ENCODE data around the gene HDGF.
A peak's percentile ranks its signal among the peaks of the same experiment; 100 is the strongest.

HDGF gene

GRCh38 chr1:156725683-156726280 lies 25.7 kb downstream of the HDGF start:
- DNase-seq (ENCODE audit: low spot score), result peak; percentile 89

- DNase-seq (ENCODE audit: low spot score), result no peak
These were observed 29.9 kb downstream of the HDGF start for GRCh38 chr1:156721535-156721934.

GRCh38 chr1:156721131-156721530 lies 30.3 kb downstream of the HDGF start:
- no peak for DNase-seq (ENCODE audit: low spot score)

GRCh38 chr1:156717351-156717750 lies 34.1 kb downstream of the HDGF start:
- no peak for DNase-seq (ENCODE audit: low spot score)

- no peak for DNase-seq (ENCODE audit: low spot score)
These were observed 36.6 kb downstream of the HDGF start for GRCh38 chr1:156714830-156715229.

- no peak for DNase-seq (ENCODE audit: low spot score)
These were observed 38.8 kb downstream of the HDGF start for GRCh38 chr1:156712626-156713025.

GRCh38 chr1:156711011-156711817 lies 40.3 kb downstream of the HDGF start:
- no peak for DNase-seq (ENCODE audit: low spot score)

- DNase-seq (ENCODE audit: low spot score), result peak; percentile 92
These were observed 41.6 kb downstream of the HDGF start for GRCh38 chr1:156709757-156710489.

- no peak for DNase-seq (ENCODE audit: low spot score)
These were observed 42.4 kb downstream of the HDGF start for GRCh38 chr1:156709031-156709430.

- DNase-seq (ENCODE audit: low spot score), result no peak
These were observed 43.2 kb downstream of the HDGF start for GRCh38 chr1:156708218-156708661.

GRCh38 chr1:156707417-156708217 lies 43.9 kb downstream of the HDGF start:
- DNase-seq (ENCODE audit: low spot score), result peak; percentile 87

GRCh38 chr1:156706657-156707416 lies 44.6 kb downstream of the HDGF start:
- peak; percentile 87 for DNase-seq (ENCODE audit: low spot score)

- peak; percentile 86 for DNase-seq (ENCODE audit: low spot score)
These were observed 45.4 kb downstream of the HDGF start for GRCh38 chr1:156705918-156706656.

GRCh38 chr1:156705321-156705917 lies 46.1 kb downstream of the HDGF start, which contains the start of gene CRABP2:
TSS of gene CRABP2 (minus strand) at chr1:156705583. CDS start at chr1:156705446, 137 bp downstream.
- DNase-seq (ENCODE audit: low spot score), result no peak

GRCh38 chr1:156704930-156705320 lies 46.5 kb downstream of the HDGF start:
- DNase-seq (ENCODE audit: low spot score), result peak; percentile 78

- DNase-seq (ENCODE audit: low spot score), result no peak
These were observed 47.2 kb downstream of the HDGF start for GRCh38 chr1:156704166-156704711.

GRCh38 chr1:156703741-156704140 lies 47.7 kb downstream of the HDGF start:
- DNase-seq (ENCODE audit: low spot score), result no peak

GRCh38 chr1:156703336-156703735 lies 48.1 kb downstream of the HDGF start:
- DNase-seq (ENCODE audit: low spot score), result no peak

GRCh38 chr1:156700736-156701531 lies 50.5 kb downstream of the HDGF start:
- DNase-seq (ENCODE audit: low spot score), result no peak

Data from GM03348 (cell line).